Liver (tissue), 9 donors: ENCODE results near the gene ARHGAP8. TPM values are rescaled to one million over a fixed set of nuclear protein-coding genes. Genes with fewer than 3 reads are reported as not detected.

Source experiments
- DNase-seq: peaks from one replicate; pipeline ENCODE4 v3.0.0-alpha.2; 2017; ENCODE audit warnings: low spot score
- H3K27ac ChIP-seq, 2 donors: one replicate each; pipeline ENCODE4 v1.7.0; 2013; ENCODE audit warnings: inconsistent platforms in 2 of 2, low read length in 2 of 2, control low read depth in 1 of 2, low read depth in 1 of 2, mild to moderate bottlenecking in 1 of 2
- H3K27me3 ChIP-seq, 4 donors: one replicate each; pipeline versions ENCODE4 v1.6.1 to v1.7.0; 2013; ENCODE audit warnings: low read length in 3 of 4, inconsistent platforms in 1 of 4, mild to moderate bottlenecking in 1 of 4, moderate library complexity in 1 of 4; ENCODE audit not compliant: control insufficient read depth in 4 of 4, insufficient read depth in 4 of 4
- H3K36me3 ChIP-seq, 4 donors: one replicate each; pipeline versions ENCODE4 v1.6.1 to v1.7.0; 2013; ENCODE audit warnings: low read length in 3 of 4, mild to moderate bottlenecking in 3 of 4, low read depth in 1 of 4, moderate library complexity in 1 of 4; ENCODE audit not compliant: control insufficient read depth in 4 of 4, insufficient read depth in 3 of 4
- H3K4me1 ChIP-seq, 4 donors: one replicate each; pipeline versions ENCODE4 v1.6.1 to v1.7.0; 2013; ENCODE audit warnings: low read length in 3 of 4, mild to moderate bottlenecking in 3 of 4, moderate library complexity in 1 of 4; ENCODE audit not compliant: control insufficient read depth in 4 of 4, insufficient read depth in 4 of 4
- H3K4me3 ChIP-seq, 3 donors: one replicate each; pipeline versions ENCODE4 v1.6.1 to v1.7.0; 2013; ENCODE audit warnings: low read length in 3 of 3, control low read depth in 1 of 3, low read depth in 1 of 3, mild to moderate bottlenecking in 1 of 3
- H3K9ac ChIP-seq, 2 donors: one replicate each; pipeline ENCODE4 v1.7.0; 2013; ENCODE audit warnings: low read length in 2 of 2, mild to moderate bottlenecking in 2 of 2, moderate library complexity in 2 of 2, control low read depth in 1 of 2, low read depth in 1 of 2
- H3K9me3 ChIP-seq, 4 donors: one replicate each; pipeline versions ENCODE4 v1.6.1 to v1.7.0; 2013; ENCODE audit warnings: low read length in 3 of 4; ENCODE audit not compliant: control insufficient read depth in 4 of 4
- ATF3 ChIP-seq: IDR thresholded peaks from 2 replicates; pipeline ENCODE4 v1.6.1; 2016; ENCODE audit warnings: antibody characterized with exemption
- EGR1 ChIP-seq, 2 donors: IDR thresholded peaks; 2 replicates each; pipeline ENCODE4 v1.6.1; 2016 to 2018; ENCODE audit warnings: antibody characterized with exemption in 2 of 2, low read depth in 2 of 2
- GABPA ChIP-seq, 2 donors: IDR thresholded peaks in 1 of 2; conservative IDR thresholded peaks in 1 of 2; 2 replicates each; pipeline ENCODE4 v1.6.1; 2016; ENCODE audit warnings: antibody characterized with exemption in 2 of 2, mild to moderate bottlenecking in 1 of 2, moderate library complexity in 1 of 2
- HNF4A ChIP-seq, 2 donors: conservative IDR thresholded peaks; 2 replicates each; pipeline ENCODE4 v1.6.1; 2016; ENCODE audit warnings: antibody characterized with exemption in 2 of 2, mild to moderate bottlenecking in 2 of 2
- HNF4G ChIP-seq: IDR thresholded peaks from 2 replicates; pipeline ENCODE4 v1.6.1; 2016; ENCODE audit warnings: antibody characterized with exemption
- JUND ChIP-seq, 2 donors: IDR thresholded peaks; 2 replicates each; pipeline ENCODE4 v1.6.1; 2016; ENCODE audit warnings: antibody characterized with exemption in 2 of 2
- NR2F2 ChIP-seq: IDR thresholded peaks from 2 replicates; pipeline ENCODE4 v1.6.1; 2016; ENCODE audit warnings: antibody characterized with exemption
- RAD21 ChIP-seq, 2 donors: IDR thresholded peaks; 2 replicates each; pipeline ENCODE4 v1.6.1; 2016; ENCODE audit warnings: antibody characterized with exemption in 2 of 2, mild to moderate bottlenecking in 2 of 2
- RXRA ChIP-seq, 2 donors: IDR thresholded peaks; 2 replicates each; pipeline ENCODE4 v1.6.1; 2017 to 2018; ENCODE audit warnings: antibody characterized with exemption in 2 of 2, mild to moderate bottlenecking in 1 of 2
- TAF1 ChIP-seq: conservative IDR thresholded peaks from 2 replicates; pipeline ENCODE4 v1.6.1; 2016; ENCODE audit warnings: antibody characterized with exemption, mild to moderate bottlenecking
- YY1 ChIP-seq: IDR thresholded peaks from 2 replicates; pipeline ENCODE4 v1.6.1; 2016; ENCODE audit warnings: antibody characterized with exemption, mild to moderate bottlenecking
- WGBS: extraction: QIAGEN DNeasy Blood & Tissue Kit; methylation state at CpG from one replicate; pipeline ENCODE4 v1.1.7; 2013; 5-methylcytosine and 5-hydroxymethylcytosine counted together
- polyA plus RNA-seq, 2 donors: library from polyadenylated mRNA; stranded (reverse) in 1 of 2; unstranded in 1 of 2; fragments of 200-250 nt in 1 of 2; fragments of >200 nt in 1 of 2; fragmentation: Nextera tagmentation in 1 of 2; extraction: Ambion mirVana in 1 of 2; gene quantifications; one replicate each; pipeline versions ENCODE4 v1.2.1 to v1.2.3, GENCODE V29; 2013 to 2015
- total RNA-seq, 2 donors: library from RNA; depleted of rRNA; stranded (reverse); fragments of >200 nt; gene quantifications; one replicate each; pipeline ENCODE4 v1.2.3, GENCODE V29; 2014
- TF ChIP-seq, protein P1 (sequence below): IDR thresholded peaks from 2 replicates; pipeline ENCODE4 v1.6.1; 2016; ENCODE audit warnings: antibody characterized with exemption
- TF ChIP-seq, protein P2 (sequence below): fragments of 150-350 bp; IDR thresholded peaks from 2 replicates; pipeline ENCODE4 v1.5.1; 2017; ENCODE audit warnings: improper control_type of control experiment, low read depth, low read length; ENCODE audit not compliant: missing input control
- donor health status: healthy.
- donor health status: healthy.
- donor health status: healthy.
- donor health status: healthy.
- donor health status: healthy.

ARHGAP8 gene
- total and polyA plus RNA-seq, 4 donors: 0.58 to 1.8 (median 1.1) TPM

DNA sequence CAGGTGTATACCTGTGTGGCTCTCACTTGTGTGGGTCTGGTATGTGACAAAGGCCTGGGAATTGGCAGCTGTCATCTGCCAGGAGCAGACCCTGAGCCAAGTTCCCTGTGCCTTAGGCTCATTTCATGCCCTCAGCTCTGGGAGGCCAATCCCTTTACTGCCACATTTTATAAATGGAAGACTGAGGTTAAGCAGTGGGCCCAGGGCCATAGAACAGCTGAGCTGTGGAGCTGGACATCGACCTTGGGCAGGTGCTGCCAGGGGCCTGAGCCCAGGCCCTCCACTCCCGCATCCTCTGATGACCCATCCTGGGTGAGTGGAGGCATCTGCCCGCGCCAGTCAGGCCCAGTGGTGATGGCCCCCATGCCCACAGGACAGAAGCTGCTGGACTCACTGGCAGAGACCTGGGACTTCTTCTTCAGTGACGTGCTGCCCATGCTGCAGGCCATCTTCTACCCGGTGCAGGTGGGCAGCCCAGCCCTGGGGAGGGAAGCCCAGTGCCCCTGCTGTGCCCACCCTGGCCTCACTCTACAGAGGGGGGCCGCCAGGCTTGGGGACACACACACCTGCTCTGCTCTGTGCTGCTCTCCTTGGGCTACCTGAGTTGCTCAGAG, 20.9 kb upstream of the ARHGAP8 start:
- no peak for DNase-seq
- TF ChIP-seq YY1: no peak
- no peak for TF ChIP-seq RXRA (IDR thresholded peaks at IDR 0.05)
- no peak for TF ChIP-seq HNF4A (conservative IDR thresholded peaks at IDR 0.05)
- no peak for TF ChIP-seq GABPA (IDR thresholded peaks at IDR 0.05 in 1 of 2, conservative IDR thresholded peaks at IDR 0.05 in 1 of 2)
- no peak for TF ChIP-seq HNF4G
- no peak for TF ChIP-seq ATF3
- TF ChIP-seq TAF1: no peak
- TF ChIP-seq, protein P1, sequence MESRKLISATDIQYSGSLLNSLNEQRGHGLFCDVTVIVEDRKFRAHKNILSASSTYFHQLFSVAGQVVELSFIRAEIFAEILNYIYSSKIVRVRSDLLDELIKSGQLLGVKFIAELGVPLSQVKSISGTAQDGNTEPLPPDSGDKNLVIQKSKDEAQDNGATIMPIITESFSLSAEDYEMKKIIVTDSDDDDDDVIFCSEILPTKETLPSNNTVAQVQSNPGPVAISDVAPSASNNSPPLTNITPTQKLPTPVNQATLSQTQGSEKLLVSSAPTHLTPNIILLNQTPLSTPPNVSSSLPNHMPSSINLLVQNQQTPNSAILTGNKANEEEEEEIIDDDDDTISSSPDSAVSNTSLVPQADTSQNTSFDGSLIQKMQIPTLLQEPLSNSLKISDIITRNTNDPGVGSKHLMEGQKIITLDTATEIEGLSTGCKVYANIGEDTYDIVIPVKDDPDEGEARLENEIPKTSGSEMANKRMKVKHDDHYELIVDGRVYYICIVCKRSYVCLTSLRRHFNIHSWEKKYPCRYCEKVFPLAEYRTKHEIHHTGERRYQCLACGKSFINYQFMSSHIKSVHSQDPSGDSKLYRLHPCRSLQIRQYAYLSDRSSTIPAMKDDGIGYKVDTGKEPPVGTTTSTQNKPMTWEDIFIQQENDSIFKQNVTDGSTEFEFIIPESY: no peak
- TF ChIP-seq RAD21 (IDR thresholded peaks at IDR 0.05): no peak
- no peak for TF ChIP-seq JUND (IDR thresholded peaks at IDR 0.05)
- no peak for TF ChIP-seq NR2F2
- no peak for TF ChIP-seq EGR1 (IDR thresholded peaks at IDR 0.05; ENCODE audit: low read depth in 2 of 2)
- TF ChIP-seq, protein P2, sequence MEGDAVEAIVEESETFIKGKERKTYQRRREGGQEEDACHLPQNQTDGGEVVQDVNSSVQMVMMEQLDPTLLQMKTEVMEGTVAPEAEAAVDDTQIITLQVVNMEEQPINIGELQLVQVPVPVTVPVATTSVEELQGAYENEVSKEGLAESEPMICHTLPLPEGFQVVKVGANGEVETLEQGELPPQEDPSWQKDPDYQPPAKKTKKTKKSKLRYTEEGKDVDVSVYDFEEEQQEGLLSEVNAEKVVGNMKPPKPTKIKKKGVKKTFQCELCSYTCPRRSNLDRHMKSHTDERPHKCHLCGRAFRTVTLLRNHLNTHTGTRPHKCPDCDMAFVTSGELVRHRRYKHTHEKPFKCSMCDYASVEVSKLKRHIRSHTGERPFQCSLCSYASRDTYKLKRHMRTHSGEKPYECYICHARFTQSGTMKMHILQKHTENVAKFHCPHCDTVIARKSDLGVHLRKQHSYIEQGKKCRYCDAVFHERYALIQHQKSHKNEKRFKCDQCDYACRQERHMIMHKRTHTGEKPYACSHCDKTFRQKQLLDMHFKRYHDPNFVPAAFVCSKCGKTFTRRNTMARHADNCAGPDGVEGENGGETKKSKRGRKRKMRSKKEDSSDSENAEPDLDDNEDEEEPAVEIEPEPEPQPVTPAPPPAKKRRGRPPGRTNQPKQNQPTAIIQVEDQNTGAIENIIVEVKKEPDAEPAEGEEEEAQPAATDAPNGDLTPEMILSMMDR: no peak
- peaks cover 2 to 6% (median 3%) of the 10 kb centered on the region in 4 donors for H3K36me3 ChIP-seq
- H3K4me1 ChIP-seq: peaks cover 0 to 11% (median 4%) of the 10 kb centered on the region in 4 donors
- no peaks in the 10 kb centered on the region for H3K27me3 ChIP-seq
- H3K4me3 ChIP-seq: no peak overlapping the region
- H3K9me3 ChIP-seq: no peaks in the 10 kb centered on the region
- no peak overlapping the region for H3K27ac ChIP-seq
- whole genome bisulfite sequencing: 85% methylated on average over 7 of the region's 7 CpGs
- no peak overlapping the region for H3K9ac ChIP-seq

DNA sequence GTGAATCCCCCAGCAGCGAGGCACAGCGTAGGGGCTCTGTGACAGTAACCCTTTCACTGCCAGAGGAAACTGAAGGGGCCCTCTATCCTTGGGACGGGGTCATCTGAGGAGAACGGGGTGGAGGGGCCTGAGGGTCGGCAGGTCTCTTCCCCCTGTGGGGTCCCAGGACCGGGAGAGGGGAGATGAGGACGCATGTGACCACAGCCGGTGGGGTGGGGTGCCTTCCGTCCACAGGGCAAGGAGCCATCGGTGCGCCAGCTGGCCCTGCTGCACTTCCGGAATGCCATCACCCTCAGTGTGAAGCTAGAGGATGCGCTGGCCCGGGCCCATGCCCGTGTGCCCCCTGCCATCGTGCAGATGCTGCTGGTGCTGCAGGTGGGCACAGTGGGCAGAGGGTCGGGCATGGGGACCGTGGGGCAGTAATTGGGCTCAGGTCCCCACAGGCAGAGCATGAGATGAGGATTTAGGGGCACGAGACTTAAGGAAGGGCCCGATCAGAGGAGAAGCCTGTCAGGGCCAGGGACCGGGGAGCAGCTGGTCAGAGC, 20.3 kb upstream of the ARHGAP8 start:
- no peak for DNase-seq
- Histone ChIP-seq H3K36me3 (peaks cover 2 to 6% (median 3%) of the 10 kb centered on the region in 4 donors), H3K4me3 (no peak overlapping the region), H3K27me3 (no peaks in the 10 kb centered on the region), H3K9me3 (no peaks in the 10 kb centered on the region), H3K4me1 (peaks cover 0 to 11% (median 4%) of the 10 kb centered on the region in 4 donors), H3K9ac (no peak overlapping the region), H3K27ac (no peak overlapping the region)
- TF ChIP-seq NR2F2 (no peak), YY1 (no peak), RAD21 (IDR thresholded peaks at IDR 0.05) (no peak)
- TF ChIP-seq, protein P1: no peak
- WGBS: 92% methylated on average over 21 of the region's 21 CpGs
